ENCODE results near the gene LEP. TPM values are rescaled to one million over a fixed set of nuclear protein-coding genes. Genes with fewer than 3 reads are reported as not detected.

LEP gene
- total and polyA plus RNA-seq, 7 donors = 0.16 to 5.4 (median 0.85) TPM; not detected in 3

GRCh38 chr7:128202287-128202957 lies 38.7 kb upstream of the LEP start:
- intact Hi-C loops (cut with DNase I) = no loop called here
- H3K27me3 ChIP-seq = peaks cover 6 to 48% (median 31%) of the 10 kb centered on the region in 3 donors
- no peak overlapping the region for H3K4me3 ChIP-seq
- no peak for DNase-seq
- no peaks in the 10 kb centered on the region for H3K36me3 ChIP-seq
- H3K9me3 ChIP-seq = no peaks in the 10 kb centered on the region
- no peak overlapping the region for H3K27ac ChIP-seq
- peaks cover 0 to 11% (median 9%) of the 10 kb centered on the region in 4 donors for H3K4me1 ChIP-seq
- 64 to 67% methylated on average over 10 of the region's 10 CpGs for WGBS, 2 donors
- TF ChIP-seq CTCF (IDR thresholded peaks at IDR 0.05) (no peak), POLR2A (IDR thresholded peaks at IDR 0.05) (no peak), EP300 (IDR thresholded peaks at IDR 0.05) (no peak), POLR2AphosphoS5 (IDR thresholded peaks at IDR 0.05) (no peak)

GRCh38 chr7:128203047-128203491 lies 38.0 kb upstream of the LEP start:
- peaks cover 6 to 48% (median 31%) of the 10 kb centered on the region in 3 donors for H3K27me3 ChIP-seq
- H3K4me3 ChIP-seq = no peak overlapping the region
- no peak for DNase-seq
- H3K27ac ChIP-seq = no peak overlapping the region
- WGBS, 2 donors = 59 to 64% methylated on average over 12 of the region's 12 CpGs
- H3K9me3 ChIP-seq = no peaks in the 10 kb centered on the region
- intact Hi-C loops (cut with DNase I) = no loop called here
- H3K36me3 ChIP-seq = no peaks in the 10 kb centered on the region
- TF ChIP-seq EP300 (IDR thresholded peaks at IDR 0.05) = no peak
- TF ChIP-seq POLR2AphosphoS5 (IDR thresholded peaks at IDR 0.05) = no peak
- no peak for TF ChIP-seq CTCF (IDR thresholded peaks at IDR 0.05)
- no peak for TF ChIP-seq POLR2A (IDR thresholded peaks at IDR 0.05)
- H3K4me1 ChIP-seq = peaks cover 0 to 11% (median 9%) of the 10 kb centered on the region in 4 donors

- intact Hi-C loops (cut with DNase I) = no loop called here
- DNase-seq = no peak
- 56 to 71% methylated on average over 8 of the region's 8 CpGs for WGBS, 2 donors
- peaks cover 6 to 48% (median 31%) of the 10 kb centered on the region in 3 donors for H3K27me3 ChIP-seq
- no peaks in the 10 kb centered on the region for H3K9me3 ChIP-seq
- H3K4me1 ChIP-seq = peaks cover 0 to 11% (median 9%) of the 10 kb centered on the region in 4 donors
- no peak for TF ChIP-seq POLR2AphosphoS5 (IDR thresholded peaks at IDR 0.05)
- no peak for TF ChIP-seq POLR2A (IDR thresholded peaks at IDR 0.05)
- no peak for TF ChIP-seq CTCF (IDR thresholded peaks at IDR 0.05)
- TF ChIP-seq EP300 (IDR thresholded peaks at IDR 0.05) = no peak
- no peak overlapping the region for H3K27ac ChIP-seq
- H3K36me3 ChIP-seq = no peaks in the 10 kb centered on the region
- H3K4me3 ChIP-seq = no peak overlapping the region
Observed at GRCh38 chr7:128203710-128204214, 37.3 kb upstream of the LEP start.

GRCh38 chr7:128204455-128204854 lies 36.6 kb upstream of the LEP start:
- Histone ChIP-seq H3K27me3 (peaks cover 6 to 48% (median 31%) of the 10 kb centered on the region in 3 donors), H3K4me3 (no peak overlapping the region), H3K36me3 (no peaks in the 10 kb centered on the region), H3K27ac (no peak overlapping the region), H3K9me3 (no peaks in the 10 kb centered on the region), H3K4me1 (peaks cover 0 to 11% (median 9%) of the 10 kb centered on the region in 4 donors)
- TF ChIP-seq POLR2AphosphoS5 (IDR thresholded peaks at IDR 0.05) (no peak), POLR2A (IDR thresholded peaks at IDR 0.05) (no peak), CTCF (IDR thresholded peaks at IDR 0.05) (no peak), EP300 (IDR thresholded peaks at IDR 0.05) (no peak)
- intact Hi-C loops (cut with DNase I) = no loop called here
- no peak for DNase-seq
- 79 to 85% methylated on average over 5 of the region's 5 CpGs for WGBS, 2 donors
